SK-MEL-5 (cell line): Measurements from ENCODE around the gene TRPC4. TPM values are rescaled to one million over a fixed set of nuclear protein-coding genes. Genes with fewer than 3 reads are reported as not detected.
"Not testable (repeated sequence)": the region's sequence is repeated elsewhere in the genome, so short reads cannot be mapped to it uniquely, and the experiment has no call there.

ENCODE experiments used
- DNase-seq: peaks from one replicate; pipeline ENCODE4 v3.0.0-alpha.2; 2016; ENCODE audit warnings: low read depth, low spot score
- in situ Hi-C: cut with HindIII; loops from 2 replicates; pipeline ENCODE4 v1.10.0; 2016; ENCODE audit warnings: low sequenced_read_pairs, high pct_unique_total_duplicates, low pct_unique_long_range_greater_than_20kb
- total RNA-seq: library from RNA; depleted of rRNA; stranded (reverse); fragments of >200 nt; shearing (Covaris generic); gene quantifications from 2 replicates; pipeline ENCODE4 v1.2.3, GENCODE V29; 2014

TRPC4 gene
- total RNA-seq, 1 experiment from 2014 or later: not detected

DNA sequence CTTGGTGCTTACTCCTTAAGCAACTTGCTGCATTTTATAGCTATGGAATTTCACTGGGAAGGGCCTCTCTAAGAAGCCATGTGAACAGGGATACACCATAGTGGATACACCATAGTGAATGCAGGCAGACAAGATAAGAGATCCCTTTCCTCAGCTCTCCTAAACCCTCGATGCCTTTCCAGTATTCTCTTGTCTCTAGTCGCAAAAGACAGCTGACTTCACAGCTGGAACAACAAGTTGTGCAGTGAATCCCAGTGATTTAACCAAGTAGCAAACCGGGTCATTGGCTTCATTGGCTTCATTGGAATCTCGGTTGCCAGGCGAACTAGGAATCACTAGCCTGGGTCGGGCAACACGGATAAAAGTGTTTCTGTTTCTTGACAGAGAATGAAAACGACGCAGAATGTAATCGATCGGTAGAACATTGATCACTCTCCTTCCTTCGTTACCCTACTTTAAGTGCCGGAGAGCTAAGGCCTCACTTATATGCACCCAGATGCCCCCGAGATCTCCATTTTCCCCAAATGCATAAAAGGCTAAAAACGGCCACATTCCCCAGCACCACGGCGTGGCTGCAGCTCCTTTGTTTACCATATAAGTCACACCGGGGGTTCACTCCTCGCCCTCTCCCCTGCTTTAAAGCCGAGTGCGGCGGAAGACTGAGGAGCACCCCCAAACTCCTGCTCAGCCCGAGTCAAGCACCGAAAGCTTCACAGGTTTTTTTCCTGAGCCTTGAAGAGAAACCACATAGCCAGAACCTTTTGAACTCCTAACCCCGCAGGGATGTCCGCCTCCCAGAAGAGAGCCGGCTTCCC, 674 bp downstream of the TRPC4 start:
- no peak for DNase-seq
- in situ Hi-C loops: no loop called here

DNA sequence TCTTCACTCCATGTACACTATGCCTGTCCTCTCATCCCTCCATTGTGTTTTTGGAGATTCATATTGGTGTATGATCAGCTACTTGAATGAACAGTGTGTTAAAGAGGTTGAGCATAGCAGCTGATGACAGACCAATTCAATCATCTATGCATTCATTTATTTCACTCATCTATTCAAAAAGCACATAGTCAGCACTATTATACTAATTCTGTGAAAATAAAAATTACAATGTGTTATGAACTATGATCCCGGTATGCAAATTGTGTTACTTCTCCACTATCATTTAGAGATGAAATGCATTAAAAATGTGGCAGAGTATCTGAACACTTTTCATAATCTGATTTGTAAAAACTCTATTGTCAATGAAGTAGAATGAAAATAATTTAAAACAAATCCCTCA, 5.9 kb downstream of the TRPC4 start:
- in situ Hi-C loops: no loop called here
- no peak for DNase-seq

DNA sequence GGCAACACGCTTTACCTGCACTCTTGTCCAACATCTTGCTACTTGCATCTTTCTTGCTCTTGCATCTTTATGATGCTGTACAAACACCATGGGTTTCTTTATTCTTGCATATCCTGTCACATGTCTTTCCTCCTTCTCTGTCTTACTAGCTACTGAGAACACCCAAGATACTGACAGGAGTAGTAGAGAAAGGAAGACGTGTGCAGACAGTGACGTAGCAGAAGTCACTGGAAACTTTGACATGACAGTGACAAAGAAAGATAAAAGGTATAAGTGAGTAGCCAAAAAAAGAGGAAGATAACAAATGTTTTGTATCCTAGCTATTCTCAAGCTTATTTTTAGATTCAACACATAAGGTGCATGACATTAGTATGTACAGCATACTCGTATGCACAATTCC, 34.2 kb downstream of the TRPC4 start:
- in situ Hi-C loops: no loop called here
- DNase-seq: no peak

DNA sequence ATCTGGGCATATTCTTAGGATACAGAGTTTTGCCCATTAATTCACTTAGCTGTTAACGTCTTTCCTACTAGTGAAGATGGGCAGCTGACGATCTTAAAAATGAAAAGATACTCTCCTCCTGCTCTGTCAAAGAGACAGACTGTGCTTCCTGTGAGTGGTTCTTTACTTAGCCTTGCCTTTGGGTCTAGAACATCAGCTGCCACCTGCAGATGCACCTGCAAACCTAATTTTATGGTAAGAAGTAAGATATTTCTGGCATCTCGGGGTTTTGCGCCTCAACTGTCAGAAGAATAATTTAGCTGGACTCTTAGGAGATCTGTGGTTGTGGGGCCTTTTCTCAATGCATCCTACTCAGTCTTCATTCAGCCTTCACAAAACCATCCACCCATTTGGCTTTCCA, 36.2 kb downstream of the TRPC4 start:
- in situ Hi-C loops: no loop called here
- DNase-seq: no peak

DNA sequence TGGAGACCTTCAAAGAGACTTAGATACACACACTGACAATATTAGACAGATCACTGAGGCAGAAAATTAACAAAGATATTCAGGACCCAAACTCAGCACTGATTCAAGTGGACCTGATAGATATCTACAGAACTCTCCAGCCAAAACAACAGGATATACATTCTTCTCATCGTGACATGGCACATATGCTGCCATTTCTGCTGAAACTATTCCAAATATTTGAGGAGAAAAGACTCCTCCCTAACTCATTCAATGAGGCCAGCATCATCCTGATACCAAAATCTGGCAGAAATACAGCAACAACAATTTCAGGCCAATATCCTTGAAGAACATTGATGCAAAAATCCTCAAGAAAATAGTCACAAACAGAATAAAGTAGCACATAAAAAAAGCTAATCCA, 53.3 kb downstream of the TRPC4 start:
- DNase-seq: no peak

DNA sequence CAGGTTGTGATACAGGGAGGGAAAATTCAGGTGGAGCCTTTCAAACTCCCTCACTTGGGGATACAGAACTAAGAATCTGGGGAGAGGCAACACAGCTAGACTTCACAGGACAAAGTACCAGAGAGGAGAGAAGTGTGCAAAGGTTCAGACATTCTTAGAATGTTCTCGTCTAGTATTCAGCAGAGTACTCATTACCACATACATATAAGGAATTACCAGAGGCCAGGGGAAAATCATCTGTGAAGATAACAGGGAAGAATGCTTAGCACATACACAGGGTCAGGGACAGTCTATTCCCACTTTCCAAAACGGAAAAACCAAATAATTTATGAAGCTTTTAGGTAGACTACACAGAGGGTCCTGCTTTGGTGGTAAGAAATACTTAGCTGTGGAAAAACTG, 58.1 kb downstream of the TRPC4 start:
- in situ Hi-C loops: no loop called here
- no peak for DNase-seq

More for the DNA sequence above, 53.3 kb downstream of the TRPC4 start:
- in situ Hi-C loops: no loop called here

DNA sequence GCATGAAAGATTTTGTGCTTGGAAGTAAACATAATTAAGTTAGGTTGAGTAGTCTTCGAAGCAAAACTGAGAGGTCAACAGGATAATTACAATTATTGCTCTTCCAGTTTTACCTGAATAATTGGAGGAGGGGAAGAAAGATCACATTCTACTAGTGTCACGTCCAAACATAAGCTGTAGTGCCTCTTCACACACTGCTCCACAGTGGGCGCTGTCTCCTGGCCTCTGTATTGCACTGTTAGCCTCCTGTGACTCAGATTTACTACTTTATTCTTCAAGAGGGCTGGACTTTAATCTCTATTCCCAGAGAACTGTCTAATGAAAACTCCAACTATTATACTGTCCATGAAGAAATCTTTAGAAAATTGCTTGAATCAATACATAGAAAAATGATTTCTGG, 62.9 kb downstream of the TRPC4 start:
- in situ Hi-C loops: no loop called here

DNA sequence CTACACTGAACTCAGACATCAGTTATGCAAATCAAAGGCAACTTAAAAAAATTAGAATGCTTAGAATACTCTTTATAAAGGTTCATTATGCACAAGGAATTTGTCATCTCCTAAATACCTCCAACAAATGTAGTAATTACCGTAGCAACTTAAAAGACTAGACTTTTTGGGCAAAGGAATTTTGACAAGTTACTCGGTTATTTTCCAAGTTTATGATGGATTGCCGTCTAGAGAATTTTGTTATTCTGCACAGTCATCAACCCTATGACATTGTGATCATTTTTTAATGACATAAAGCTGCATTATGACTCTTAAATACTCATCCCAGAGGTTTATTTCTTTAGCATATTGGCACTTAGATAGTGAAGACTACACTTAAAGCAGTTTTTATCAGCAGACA, 71.9 kb downstream of the TRPC4 start:
- DNase-seq: no peak
- in situ Hi-C loops: no loop called here

More for the DNA sequence above, 62.9 kb downstream of the TRPC4 start:
- DNase-seq: no peak

DNA sequence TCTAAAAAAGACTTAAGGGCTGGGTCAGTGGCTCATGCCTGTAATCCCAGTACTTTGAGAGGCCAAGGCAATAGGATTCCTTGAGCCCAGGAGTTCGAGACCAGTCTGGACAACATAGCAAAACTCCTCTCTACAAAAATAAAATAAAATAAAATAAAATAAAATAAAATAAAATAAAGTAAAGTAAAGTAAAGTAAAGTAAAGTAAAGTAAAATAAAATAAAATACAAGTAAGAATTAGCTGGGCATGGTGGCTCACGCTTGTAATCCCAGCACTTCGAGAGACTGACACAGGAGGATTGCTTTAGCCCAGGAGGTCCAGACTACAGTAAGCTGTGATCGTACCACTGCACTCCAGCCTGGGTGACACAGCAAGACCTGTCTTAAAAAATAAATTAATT, 72.8 kb downstream of the TRPC4 start:
- DNase-seq, in situ Hi-C loops: not testable (repeated sequence)

DNA sequence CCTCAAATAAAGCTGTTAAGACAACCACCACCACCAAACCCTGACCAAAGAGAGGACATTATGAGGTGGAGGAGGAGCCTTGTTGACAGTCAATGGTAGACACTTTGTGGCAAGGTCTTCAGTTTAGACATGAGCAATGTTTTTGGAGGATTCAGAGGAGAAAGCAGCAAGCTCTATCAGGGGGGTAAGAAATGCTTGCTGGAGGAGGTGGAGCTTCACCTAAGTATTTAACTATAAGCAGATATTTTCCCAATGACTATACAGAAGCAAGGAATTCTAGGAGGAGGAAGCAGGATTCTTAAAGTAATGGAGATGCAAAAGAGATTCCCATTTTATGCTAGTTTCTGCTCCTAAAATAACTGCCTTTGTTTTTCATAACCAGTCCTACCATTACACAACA, 74.2 kb downstream of the TRPC4 start:
- in situ Hi-C loops: no loop called here
- no peak for DNase-seq

DNA sequence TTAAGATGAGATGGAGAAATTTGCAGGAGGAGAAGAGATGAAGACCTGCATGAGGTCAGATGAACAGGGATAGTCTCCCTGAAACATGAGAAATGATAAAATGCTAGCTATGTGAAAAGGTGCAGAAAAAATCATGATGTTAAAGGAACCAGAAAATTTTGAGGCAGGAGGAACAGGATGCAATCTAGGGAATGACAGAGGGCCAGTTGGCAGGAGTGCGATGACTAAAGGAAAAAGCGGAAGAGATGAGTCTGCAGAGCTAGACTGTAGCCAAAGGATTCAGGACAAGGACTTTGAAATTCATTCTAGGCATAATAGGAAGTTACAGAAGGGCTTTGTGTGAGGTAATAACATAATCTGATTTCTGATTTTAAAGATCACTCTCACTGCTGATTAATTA, 77.9 kb downstream of the TRPC4 start:
- in situ Hi-C loops: no loop called here

DNA sequence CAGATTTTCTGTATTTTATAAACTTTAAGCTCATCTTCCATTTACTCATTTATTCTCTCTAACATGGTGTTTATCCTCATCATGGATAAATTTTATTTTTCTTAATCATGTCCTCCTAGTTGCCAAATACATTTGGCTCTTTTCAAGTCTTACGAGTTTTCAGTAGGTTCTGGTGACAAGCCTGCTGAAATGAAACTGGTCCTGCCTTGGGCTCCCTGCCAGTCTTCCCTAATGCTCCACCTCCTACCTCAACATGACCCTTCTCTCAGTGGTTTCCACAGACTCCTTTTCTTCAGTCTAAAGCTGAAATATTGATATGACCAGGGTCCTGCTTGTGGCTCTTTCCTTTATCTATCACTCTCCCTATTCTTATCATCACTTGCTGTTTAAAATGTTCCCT, 81.2 kb downstream of the TRPC4 start:
- DNase-seq: no peak
- in situ Hi-C loops: no loop called here

More for the DNA sequence above, 77.9 kb downstream of the TRPC4 start:
- DNase-seq: no peak

DNA sequence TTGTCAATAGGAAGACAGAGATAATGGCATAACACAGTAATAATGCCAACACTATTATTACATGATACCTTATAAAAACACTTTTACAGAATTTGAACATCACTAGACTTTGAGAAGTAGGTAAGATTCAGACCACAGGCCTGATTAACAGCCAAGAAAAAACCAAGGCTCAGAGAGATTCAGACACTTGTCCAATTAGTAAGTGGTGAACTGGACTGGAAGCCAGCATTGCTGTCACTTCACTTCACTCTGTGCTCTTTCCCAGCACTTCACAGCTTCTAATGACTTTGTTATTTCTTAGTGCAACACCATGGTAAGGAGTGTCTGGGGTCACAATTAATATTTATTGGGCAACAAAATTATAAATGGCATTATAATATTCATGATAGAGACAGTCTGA, 91.9 kb downstream of the TRPC4 start:
- no peak for DNase-seq
- in situ Hi-C loops: no loop called here

DNA sequence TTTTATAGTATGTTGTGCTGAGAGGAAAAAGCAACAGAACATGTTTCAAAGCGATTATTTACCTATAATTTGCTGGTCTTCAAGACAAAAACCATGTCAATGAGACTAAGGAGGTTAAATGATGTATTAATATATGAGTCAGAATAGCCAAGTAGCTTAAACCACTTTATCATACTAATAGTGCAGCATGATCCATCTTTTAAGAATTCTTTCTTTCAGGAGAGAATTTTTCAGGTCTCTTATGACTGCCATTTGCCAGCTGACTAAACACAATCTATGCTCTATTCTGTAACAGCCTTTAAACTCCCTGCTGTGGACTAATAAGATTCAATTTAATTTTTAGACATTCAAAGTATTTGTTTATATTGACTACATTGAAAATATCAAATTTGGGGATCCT, 93.7 kb downstream of the TRPC4 start:
- DNase-seq: no peak

DNA sequence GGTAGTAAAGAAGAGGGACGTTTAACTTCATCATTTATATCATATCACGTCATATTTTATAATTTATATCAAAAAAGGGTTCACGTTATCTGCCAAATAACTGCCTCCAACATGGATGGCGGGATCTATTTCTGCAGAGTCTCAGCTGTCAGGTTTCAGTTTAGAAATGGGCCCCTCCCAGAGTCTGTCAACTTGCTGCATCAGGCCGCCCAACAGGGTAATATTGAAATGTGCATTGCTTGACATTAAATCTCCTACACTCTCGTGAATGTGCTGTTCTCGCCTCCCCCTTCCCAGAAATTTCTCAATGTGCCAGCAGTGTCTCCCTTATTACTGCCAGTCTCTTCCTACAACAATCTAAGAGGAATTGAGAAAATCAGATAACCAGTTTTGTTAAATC, 96.9 kb downstream of the TRPC4 start:
- in situ Hi-C loops: no loop called here

More for the DNA sequence above, 93.7 kb downstream of the TRPC4 start:
- in situ Hi-C loops: no loop called here

DNA sequence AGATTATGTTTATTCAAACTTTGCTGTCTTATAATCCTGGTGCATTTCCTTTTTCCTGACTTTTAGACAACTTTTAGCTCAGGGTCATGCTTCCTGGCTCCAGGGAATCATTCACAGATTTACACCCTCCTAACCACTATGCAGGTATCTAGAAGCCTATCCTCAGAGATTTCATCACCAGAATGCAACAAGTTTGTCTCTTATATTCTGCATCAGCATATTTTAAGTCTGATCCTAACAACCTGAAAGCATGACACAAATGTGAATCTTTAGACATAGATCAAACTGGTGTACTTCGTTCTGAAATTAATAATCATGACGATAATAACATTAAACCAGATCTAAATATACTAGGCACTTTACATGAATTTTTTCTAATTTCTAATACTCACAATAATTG, 100.0 kb downstream of the TRPC4 start:
- in situ Hi-C loops: no loop called here
- no peak for DNase-seq

More for the DNA sequence above, 96.9 kb downstream of the TRPC4 start:
- no peak for DNase-seq

DNA sequence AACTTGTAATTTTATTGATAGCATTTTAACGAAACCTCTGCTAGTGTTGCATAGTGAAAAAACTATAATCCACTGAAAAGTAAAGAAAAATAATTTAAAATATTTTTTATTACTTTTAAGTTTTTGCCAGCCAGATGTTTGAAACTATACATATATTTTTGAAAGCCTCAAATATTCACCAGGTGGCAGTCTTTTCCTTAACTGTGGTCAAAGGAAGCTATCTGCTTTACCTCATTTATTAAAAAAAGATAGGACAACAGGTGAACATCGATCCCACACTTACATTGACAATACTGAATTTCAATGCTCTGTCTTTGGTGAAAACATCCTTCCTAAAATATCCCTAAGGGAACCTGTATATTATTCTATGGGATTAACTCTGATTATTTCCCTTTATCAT, 100.5 kb downstream of the TRPC4 start:
- in situ Hi-C loops: no loop called here
- DNase-seq: no peak

DNA sequence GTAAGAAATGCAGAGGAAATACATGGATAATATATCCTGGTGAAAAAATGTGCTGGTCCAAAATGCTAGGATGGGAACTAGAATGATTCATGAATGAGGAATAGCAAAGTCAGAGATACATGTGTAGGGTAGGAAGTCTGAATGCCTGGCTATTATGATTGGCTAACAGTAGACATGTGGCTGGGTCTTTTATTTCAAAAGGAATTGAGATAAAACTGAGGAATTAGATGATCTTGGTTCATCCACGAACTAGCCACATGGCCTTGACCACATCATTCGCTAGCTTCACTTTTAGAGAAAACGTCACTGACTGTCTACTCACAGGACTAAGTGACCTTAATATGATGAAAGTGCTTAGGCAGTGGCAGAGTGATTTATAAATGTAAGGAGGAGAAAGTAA, 103.1 kb downstream of the TRPC4 start:
- DNase-seq: no peak
- in situ Hi-C loops: no loop called here

DNA sequence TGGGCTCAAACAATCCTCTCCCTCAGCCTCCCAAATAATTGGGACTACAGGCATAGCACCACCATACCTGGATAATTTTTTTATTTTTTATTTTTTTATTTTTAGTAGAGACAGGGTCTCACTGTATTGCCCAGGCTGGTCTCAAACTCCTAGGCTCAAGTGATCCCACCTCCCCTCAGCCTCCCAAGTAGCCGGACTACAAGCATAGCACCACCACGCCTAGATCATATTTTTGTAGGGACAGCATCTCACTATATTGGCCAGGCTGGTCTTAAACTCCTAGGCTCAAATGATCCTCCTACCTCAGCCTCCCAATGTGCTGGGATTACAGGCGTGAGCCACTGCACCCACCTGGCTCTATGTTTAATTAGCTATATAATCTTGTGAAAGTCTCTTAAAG, 114.2 kb downstream of the TRPC4 start:
- DNase-seq: no peak
- in situ Hi-C loops: no loop called here

DNA sequence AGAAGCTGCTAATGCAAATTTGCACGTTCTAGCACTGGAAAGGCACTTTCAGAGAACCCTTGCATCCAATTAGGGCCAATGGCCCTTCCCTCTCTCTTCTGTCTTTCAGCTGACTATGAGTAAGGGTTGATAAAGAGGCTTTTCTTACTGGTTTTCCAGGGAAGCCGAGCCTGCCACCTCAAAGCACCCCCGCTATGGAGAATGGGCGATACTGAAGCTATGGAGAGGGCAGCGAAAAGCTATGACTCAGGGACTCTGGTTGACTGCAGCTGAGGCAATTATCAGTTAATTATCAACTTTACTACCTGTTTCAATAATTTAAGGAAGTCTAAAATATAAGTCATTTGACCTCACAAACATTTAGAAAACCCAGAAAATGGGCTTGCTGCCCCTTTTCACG, 115.8 kb downstream of the TRPC4 start:
- in situ Hi-C loops: no loop called here
- no peak for DNase-seq
